ENCODE measurements around the gene PTPRH. TPM values are rescaled to one million over a fixed set of nuclear protein-coding genes. Genes with fewer than 3 reads are reported as not detected.

Gene PTPRH
- total and polyA plus RNA-seq, 9 of the 15 experiments (the other 6 are each of a cell fraction or from before 2014, with no cell fraction given) = 0.87 to 34.3 (median 22.7) TPM

DNA sequence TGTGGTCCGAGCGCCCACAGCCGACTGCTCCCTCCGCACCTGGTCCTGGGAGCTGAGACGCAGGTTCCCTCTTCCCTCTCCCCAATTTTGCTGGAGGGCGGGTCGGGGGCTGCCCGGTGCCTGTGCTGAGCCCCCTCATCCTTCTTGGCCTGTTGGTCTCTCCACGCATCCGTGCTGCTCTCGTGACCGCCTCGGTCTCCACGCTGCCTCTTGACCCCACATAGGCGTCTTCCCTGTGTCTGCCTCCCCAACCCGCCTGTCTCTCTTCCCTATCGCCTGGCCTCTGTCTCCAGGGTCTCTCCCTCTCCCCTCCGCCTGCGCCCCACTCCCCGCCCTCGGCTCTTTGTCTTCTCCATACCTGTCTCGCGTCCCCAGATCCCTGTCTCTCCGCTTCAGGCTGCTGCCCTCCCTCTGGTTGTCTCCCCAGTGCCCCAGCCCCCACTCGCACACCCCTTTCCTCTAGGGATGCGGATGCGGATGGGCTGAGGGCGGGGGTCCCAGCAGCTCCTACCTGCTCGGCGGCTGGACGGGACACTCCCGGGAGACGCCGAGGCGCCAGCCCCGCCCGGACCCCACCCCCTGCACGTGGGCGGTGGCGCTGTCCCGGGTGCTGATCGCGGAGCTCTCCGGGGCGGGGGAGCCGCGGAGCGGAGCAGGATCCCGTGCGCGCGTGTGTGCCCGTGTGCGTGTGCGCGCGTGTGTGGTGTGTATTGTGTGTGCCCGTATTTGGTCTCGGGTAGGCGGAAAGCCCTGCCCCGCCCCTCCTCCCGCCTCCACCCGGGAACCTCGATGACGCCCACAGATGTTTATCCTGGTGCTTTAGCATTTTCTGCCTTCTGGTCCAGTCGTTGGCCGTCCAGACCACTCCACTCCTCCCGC, 29.5 kb downstream of the PTPRH start, which contains the start of gene SYT5 (continued):
- TF ChIP-seq, protein P1, sequence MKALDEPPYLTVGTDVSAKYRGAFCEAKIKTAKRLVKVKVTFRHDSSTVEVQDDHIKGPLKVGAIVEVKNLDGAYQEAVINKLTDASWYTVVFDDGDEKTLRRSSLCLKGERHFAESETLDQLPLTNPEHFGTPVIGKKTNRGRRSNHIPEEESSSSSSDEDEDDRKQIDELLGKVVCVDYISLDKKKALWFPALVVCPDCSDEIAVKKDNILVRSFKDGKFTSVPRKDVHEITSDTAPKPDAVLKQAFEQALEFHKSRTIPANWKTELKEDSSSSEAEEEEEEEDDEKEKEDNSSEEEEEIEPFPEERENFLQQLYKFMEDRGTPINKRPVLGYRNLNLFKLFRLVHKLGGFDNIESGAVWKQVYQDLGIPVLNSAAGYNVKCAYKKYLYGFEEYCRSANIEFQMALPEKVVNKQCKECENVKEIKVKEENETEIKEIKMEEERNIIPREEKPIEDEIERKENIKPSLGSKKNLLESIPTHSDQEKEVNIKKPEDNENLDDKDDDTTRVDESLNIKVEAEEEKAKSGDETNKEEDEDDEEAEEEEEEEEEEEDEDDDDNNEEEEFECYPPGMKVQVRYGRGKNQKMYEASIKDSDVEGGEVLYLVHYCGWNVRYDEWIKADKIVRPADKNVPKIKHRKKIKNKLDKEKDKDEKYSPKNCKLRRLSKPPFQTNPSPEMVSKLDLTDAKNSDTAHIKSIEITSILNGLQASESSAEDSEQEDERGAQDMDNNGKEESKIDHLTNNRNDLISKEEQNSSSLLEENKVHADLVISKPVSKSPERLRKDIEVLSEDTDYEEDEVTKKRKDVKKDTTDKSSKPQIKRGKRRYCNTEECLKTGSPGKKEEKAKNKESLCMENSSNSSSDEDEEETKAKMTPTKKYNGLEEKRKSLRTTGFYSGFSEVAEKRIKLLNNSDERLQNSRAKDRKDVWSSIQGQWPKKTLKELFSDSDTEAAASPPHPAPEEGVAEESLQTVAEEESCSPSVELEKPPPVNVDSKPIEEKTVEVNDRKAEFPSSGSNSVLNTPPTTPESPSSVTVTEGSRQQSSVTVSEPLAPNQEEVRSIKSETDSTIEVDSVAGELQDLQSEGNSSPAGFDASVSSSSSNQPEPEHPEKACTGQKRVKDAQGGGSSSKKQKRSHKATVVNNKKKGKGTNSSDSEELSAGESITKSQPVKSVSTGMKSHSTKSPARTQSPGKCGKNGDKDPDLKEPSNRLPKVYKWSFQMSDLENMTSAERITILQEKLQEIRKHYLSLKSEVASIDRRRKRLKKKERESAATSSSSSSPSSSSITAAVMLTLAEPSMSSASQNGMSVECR (CRISPR knock-in tag; IDR thresholded peaks at IDR 0.05) = peak; percentile 100
- TF ChIP-seq RHOXF2B (CRISPR knock-in tag; conservative IDR thresholded peaks at IDR 0.05) (no peak), CBFA2T3 (IDR thresholded peaks at IDR 0.05) (no peak), DIDO1 (tag; IDR thresholded peaks at IDR 0.05; ENCODE audit: low read depth) (no peak), ZBTB1 (CRISPR knock-in tag; IDR thresholded peaks at IDR 0.05; ENCODE audit: borderline replicate concordance, low read depth) (no peak), AFF4 (CRISPR knock-in tag; IDR thresholded peaks at IDR 0.05) (0 out of 2 replicates have a peak, but pooled peaks have one; percentile 62), ZNF282 (CRISPR knock-in tag; IDR thresholded peaks at IDR 0.05) (peak; percentile 29; the same call in 1 of the 2 replicates), BCLAF1 (IDR thresholded peaks at IDR 0.05; ENCODE audit: borderline replicate concordance in 1 of 2, control insufficient read depth in 1 of 2, low read depth in 2 of 2, low read length in 1 of 2) (no peak), HLTF (IDR thresholded peaks at IDR 0.05) (no peak), ZNF740 (CRISPR knock-in tag; IDR thresholded peaks at IDR 0.05) (0 out of 2 replicates have a peak, but pooled peaks have one; percentile 55), ZNF740 (tag; IDR thresholded peaks at IDR 0.05) (no peak)
- TF ChIP-seq, protein P2, sequence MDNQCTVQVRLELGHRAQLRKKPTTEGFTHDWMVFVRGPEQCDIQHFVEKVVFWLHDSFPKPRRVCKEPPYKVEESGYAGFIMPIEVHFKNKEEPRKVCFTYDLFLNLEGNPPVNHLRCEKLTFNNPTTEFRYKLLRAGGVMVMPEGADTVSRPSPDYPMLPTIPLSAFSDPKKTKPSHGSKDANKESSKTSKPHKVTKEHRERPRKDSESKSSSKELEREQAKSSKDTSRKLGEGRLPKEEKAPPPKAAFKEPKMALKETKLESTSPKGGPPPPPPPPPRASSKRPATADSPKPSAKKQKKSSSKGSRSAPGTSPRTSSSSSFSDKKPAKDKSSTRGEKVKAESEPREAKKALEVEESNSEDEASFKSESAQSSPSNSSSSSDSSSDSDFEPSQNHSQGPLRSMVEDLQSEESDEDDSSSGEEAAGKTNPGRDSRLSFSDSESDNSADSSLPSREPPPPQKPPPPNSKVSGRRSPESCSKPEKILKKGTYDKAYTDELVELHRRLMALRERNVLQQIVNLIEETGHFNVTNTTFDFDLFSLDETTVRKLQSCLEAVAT (IDR thresholded peaks at IDR 0.05) = no peak

Measured in K562 (cell line).